Colonic mucosa (tissue), 4 donors: ENCODE data around the gene OSBPL2. TPM values are rescaled to one million over a fixed set of nuclear protein-coding genes. Genes with fewer than 3 reads are reported as not detected.

ENCODE experiments used
- DNase-seq: peaks from one replicate; pipeline ENCODE4 v3.0.0-alpha.2; 2020
- H3K27ac ChIP-seq: fragments of 200-600 bp; one replicate; pipeline ENCODE4 v1.8.0; 2021
- H3K27me3 ChIP-seq: fragments of 200-600 bp; one replicate; pipeline ENCODE4 v1.8.0; 2021
- H3K36me3 ChIP-seq: fragments of 200-600 bp; one replicate; pipeline ENCODE4 v1.8.0; 2021
- H3K4me1 ChIP-seq: fragments of 200-600 bp; one replicate; pipeline ENCODE4 v1.8.0; 2021; ENCODE audit warnings: mild to moderate bottlenecking
- H3K4me3 ChIP-seq: fragments of 200-600 bp; one replicate; pipeline ENCODE4 v1.8.0; 2021
- H3K9ac ChIP-seq, 2 donors: one replicate each; pipeline ENCODE4 v1.7.0; 2013; ENCODE audit warnings: control low read depth in 2 of 2, low read depth in 2 of 2, low read length in 2 of 2
- H3K9me3 ChIP-seq: fragments of 200-600 bp; one replicate; pipeline ENCODE4 v1.8.0; 2021
- intact Hi-C: fragments of 100-400 bp; cut with DNase I; formaldehyde crosslinking; loops from one replicate; pipeline ENCODE4 v1.14.1; 2022
- total RNA-seq, 2 donors: library from RNA; stranded (reverse); fragmentation: NEBNext Ultra II Directional in 1 of 2; extraction: Animal tissue kit (Norgen Biotek cat#: 25700) in 1 of 2; gene quantifications; one replicate each; pipeline ENCODE4 v1.2.1, GENCODE V29; 2021
- TF ChIP-seq, protein P1 (sequence below): fragments of 200-600 bp; IDR thresholded peaks from one replicate; pipeline ENCODE4 v1.8.0; 2022; ENCODE audit warnings: antibody characterized with exemption, mild to moderate bottlenecking
- donor health status: healthy.
- donor health status: DM: no; HTN: no; CAD: no.
- donor health status: DM: no; HTN: no; CAD: no.

The OSBPL2 gene
- total RNA-seq, 2 donors from 2014 or later = 77.3 to 102 TPM

GRCh38 chr20:62317167-62317655, 78.9 kb downstream of the OSBPL2 start:
- Histone ChIP-seq H3K27me3 (no peaks in the 10 kb centered on the region), H3K27ac (no peak overlapping the region), H3K4me3 (no peak overlapping the region), H3K4me1 (no peaks in the 10 kb centered on the region), H3K36me3 (no peaks in the 10 kb centered on the region), H3K9me3 (no peaks in the 10 kb centered on the region), H3K9ac (no peak overlapping the region)
- DNase-seq = no peak
- intact Hi-C loops = no loop called here
- TF ChIP-seq, protein P1, sequence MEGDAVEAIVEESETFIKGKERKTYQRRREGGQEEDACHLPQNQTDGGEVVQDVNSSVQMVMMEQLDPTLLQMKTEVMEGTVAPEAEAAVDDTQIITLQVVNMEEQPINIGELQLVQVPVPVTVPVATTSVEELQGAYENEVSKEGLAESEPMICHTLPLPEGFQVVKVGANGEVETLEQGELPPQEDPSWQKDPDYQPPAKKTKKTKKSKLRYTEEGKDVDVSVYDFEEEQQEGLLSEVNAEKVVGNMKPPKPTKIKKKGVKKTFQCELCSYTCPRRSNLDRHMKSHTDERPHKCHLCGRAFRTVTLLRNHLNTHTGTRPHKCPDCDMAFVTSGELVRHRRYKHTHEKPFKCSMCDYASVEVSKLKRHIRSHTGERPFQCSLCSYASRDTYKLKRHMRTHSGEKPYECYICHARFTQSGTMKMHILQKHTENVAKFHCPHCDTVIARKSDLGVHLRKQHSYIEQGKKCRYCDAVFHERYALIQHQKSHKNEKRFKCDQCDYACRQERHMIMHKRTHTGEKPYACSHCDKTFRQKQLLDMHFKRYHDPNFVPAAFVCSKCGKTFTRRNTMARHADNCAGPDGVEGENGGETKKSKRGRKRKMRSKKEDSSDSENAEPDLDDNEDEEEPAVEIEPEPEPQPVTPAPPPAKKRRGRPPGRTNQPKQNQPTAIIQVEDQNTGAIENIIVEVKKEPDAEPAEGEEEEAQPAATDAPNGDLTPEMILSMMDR = no peak

DNA sequence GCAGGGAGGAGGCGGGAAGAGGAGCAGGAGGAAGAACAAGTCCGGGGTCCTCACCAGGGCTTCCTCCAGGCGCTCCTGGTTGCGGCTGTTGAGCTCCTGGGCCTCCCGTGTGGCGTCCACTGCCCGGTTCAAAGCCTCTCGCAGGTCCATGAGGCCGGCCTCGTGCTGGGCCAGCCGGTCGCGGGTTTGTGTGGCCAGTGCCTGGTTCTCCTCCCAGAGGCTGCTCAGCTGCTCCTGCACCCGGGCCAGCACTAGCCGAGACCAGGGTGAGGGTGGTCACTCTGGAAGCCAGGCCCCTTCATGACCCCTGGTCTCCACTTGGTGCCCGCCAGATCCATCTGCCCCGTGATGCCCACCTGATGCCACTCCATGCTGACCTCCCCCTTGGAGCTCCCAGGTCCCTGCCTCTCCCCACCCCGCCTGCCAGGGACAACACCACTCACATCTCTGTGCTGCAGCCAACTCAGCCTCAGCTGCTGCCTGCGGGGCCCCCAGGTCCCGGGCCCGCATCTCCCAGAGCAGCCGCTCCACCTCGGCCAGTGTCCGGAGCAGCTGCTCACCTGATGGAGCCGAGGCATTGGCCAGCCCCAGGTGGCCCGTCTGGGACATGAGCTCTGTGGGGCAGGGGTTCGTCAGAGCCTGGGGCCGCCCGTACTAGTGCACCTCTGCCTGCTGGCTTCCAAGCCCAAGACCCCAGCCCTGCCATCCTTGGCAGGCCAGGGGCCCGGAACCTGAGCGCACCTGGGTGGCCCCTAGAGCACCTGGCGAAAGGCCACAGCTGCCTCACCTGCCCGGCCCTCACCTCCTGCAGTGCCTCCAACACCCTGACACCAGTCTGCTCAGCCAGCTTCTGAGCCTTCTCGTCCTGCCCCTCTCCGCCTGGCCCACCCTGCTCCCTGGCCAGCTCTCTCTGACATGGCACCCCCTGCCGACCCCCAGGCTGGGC, 80.4 kb downstream of the OSBPL2 start:
- no peaks in the 10 kb centered on the region for H3K4me1 ChIP-seq

GRCh38 chr20:62319346-62319909, 81.1 kb downstream of the OSBPL2 start:
- Histone ChIP-seq H3K4me3 (no peak overlapping the region), H3K36me3 (no peaks in the 10 kb centered on the region), H3K9me3 (no peaks in the 10 kb centered on the region), H3K9ac (no peak overlapping the region), H3K4me1 (no peaks in the 10 kb centered on the region), H3K27me3 (no peaks in the 10 kb centered on the region), H3K27ac (no peak overlapping the region)
- no peak for DNase-seq
- TF ChIP-seq, protein P1 = no peak
- intact Hi-C loops = no loop called here

More for the DNA sequence above, 80.4 kb downstream of the OSBPL2 start:
- TF ChIP-seq, protein P1 = no peak
- Histone ChIP-seq H3K4me3 (no peak overlapping the region), H3K27me3 (no peaks in the 10 kb centered on the region), H3K36me3 (no peaks in the 10 kb centered on the region), H3K27ac (no peak overlapping the region), H3K9me3 (no peaks in the 10 kb centered on the region), H3K9ac (no peak overlapping the region)
- no peak for DNase-seq
- intact Hi-C loops = no loop called here

DNA sequence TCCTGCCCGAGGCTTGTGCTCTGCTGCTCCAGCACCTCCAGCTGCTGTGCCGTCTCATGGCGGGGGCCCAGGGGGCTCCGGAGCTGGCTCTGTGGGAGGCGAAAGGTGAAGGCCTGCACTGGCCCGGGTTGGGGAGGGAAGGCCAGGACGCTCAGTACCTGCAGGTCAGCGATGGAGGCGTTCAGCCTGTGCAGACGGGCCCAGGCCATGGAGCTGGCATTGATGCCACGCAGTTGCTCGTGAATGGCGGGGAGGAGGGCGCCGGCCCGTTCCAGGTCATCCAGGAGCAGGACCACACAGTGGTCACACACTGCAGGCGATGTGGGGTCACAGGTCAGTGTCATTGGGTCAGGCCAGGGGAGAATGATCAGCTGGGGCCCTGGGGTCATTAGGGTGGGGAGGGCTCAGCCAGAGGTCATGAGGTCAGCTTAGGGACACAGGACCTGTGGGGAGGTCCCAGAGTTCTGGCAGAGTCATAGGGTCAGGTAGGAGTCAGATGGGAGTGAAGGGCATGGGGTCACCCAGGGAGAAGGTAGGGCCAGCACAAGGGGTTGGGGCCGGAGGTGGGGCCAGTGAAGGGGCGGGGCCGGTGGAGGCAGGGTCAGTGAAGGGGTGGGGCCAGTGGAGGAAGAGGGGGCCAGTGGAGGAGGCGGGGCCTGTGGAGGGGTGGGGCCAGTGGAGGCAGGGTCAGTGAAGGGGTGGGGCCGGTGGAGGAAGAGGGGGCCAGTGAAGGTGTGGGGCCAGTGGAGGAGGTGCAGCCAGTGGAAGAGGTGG, 82.4 kb downstream of the OSBPL2 start:
- no peak overlapping the region for H3K9ac ChIP-seq
- no peak overlapping the region for H3K4me3 ChIP-seq
- TF ChIP-seq, protein P1 = no peak
- no peaks in the 10 kb centered on the region for H3K36me3 ChIP-seq
- no peaks in the 10 kb centered on the region for H3K9me3 ChIP-seq
- no peak overlapping the region for H3K27ac ChIP-seq
- DNase-seq = peak; percentile 25
- no peaks in the 10 kb centered on the region for H3K4me1 ChIP-seq
- H3K27me3 ChIP-seq = no peaks in the 10 kb centered on the region
- intact Hi-C loops = no loop called here

DNA sequence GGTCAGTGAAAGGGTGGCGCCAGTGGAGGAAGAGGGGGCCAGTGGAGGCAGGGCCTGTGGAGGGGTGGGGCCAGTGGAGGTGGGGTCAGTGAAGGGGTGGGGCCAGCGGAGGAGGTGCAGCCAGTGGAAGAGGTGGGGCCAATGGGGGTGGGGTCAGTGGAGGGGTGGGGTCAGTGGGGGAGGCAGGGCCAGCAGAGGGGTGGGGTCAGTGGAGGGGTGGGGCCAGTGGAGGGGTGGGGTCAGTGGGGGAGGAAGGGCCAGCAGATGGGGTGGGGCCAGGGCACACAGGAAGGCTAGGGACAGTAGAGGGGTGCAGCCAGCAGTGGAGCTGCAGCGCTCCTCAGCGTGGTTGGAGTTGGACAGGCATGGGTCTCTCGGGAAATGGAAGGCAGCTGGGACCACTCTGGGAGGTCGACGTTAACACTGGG, 83.2 kb downstream of the OSBPL2 start:
- Histone ChIP-seq H3K27ac (no peak overlapping the region), H3K4me3 (no peak overlapping the region), H3K9ac (no peak overlapping the region), H3K9me3 (no peaks in the 10 kb centered on the region), H3K36me3 (no peaks in the 10 kb centered on the region), H3K27me3 (no peaks in the 10 kb centered on the region), H3K4me1 (no peaks in the 10 kb centered on the region)
- TF ChIP-seq, protein P1 = no peak
- DNase-seq = peak; percentile 29
- intact Hi-C loops = no loop called here
